C4-2B (cell line): ENCODE results near the gene IRAK1.

Experiments used
- H3K27ac ChIP-seq: fragments of 450-650 bp; 2 replicates; pipeline ENCODE4 v1.5.1; 2017
- CTCF ChIP-seq: fragments of 450-650 bp; conservative IDR thresholded peaks from 2 replicates; pipeline ENCODE4 v1.5.1; 2017; ENCODE audit warnings: mild to moderate bottlenecking
- ZFX ChIP-seq: fragments of 450-650 bp; IDR thresholded peaks from 2 replicates; pipeline ENCODE4 v1.6.1; 2017

The IRAK1 gene

GRCh38 chrX:154019633-154020528, at the start of gene IRAK1:
TSS of gene IRAK1 (minus strand) at chrX:154019902. CDS start at chrX:154019812, 90 bp downstream.
- peak within 1 kb of the TSS; percentile 99 for H3K27ac ChIP-seq
- peak; percentile 65; the same call in 1 of the 2 replicates for TF ChIP-seq ZFX
- peak; percentile 33 for TF ChIP-seq CTCF

- no peak for TF ChIP-seq ZFX
- no peak for TF ChIP-seq CTCF
- no peak overlapping the region for H3K27ac ChIP-seq
Observed at GRCh38 chrX:154068560-154068959, 48.9 kb upstream of the IRAK1 start.

GRCh38 chrX:154064637-154065435, 45.1 kb upstream of the IRAK1 start:
- no peak overlapping the region for H3K27ac ChIP-seq
- TF ChIP-seq ZFX (no peak), CTCF (no peak)

- TF ChIP-seq ZFX (no peak), CTCF (no peak)
- no peak overlapping the region for H3K27ac ChIP-seq
Observed at GRCh38 chrX:154063234-154063633, 43.5 kb upstream of the IRAK1 start.

GRCh38 chrX:154061801-154062200, 42.1 kb upstream of the IRAK1 start:
- TF ChIP-seq CTCF (no peak), ZFX (no peak)
- no peak overlapping the region for H3K27ac ChIP-seq

GRCh38 chrX:154059729-154060245, 40.1 kb upstream of the IRAK1 start:
- H3K27ac ChIP-seq = no peak overlapping the region
- no peak for TF ChIP-seq ZFX
- no peak for TF ChIP-seq CTCF

- no peak overlapping the region for H3K27ac ChIP-seq
- TF ChIP-seq ZFX (no peak), CTCF (no peak)
Observed at GRCh38 chrX:154059231-154059630, 39.5 kb upstream of the IRAK1 start.
